ENCODE data around the gene CIROP. TPM values are rescaled to one million over a fixed set of nuclear protein-coding genes. Genes with fewer than 3 reads are reported as not detected.

CIROP gene
- total and polyA plus RNA-seq, 9 of the 15 experiments (the other 6 are each of a cell fraction or from before 2014, with no cell fraction given) = not detected

DNA sequence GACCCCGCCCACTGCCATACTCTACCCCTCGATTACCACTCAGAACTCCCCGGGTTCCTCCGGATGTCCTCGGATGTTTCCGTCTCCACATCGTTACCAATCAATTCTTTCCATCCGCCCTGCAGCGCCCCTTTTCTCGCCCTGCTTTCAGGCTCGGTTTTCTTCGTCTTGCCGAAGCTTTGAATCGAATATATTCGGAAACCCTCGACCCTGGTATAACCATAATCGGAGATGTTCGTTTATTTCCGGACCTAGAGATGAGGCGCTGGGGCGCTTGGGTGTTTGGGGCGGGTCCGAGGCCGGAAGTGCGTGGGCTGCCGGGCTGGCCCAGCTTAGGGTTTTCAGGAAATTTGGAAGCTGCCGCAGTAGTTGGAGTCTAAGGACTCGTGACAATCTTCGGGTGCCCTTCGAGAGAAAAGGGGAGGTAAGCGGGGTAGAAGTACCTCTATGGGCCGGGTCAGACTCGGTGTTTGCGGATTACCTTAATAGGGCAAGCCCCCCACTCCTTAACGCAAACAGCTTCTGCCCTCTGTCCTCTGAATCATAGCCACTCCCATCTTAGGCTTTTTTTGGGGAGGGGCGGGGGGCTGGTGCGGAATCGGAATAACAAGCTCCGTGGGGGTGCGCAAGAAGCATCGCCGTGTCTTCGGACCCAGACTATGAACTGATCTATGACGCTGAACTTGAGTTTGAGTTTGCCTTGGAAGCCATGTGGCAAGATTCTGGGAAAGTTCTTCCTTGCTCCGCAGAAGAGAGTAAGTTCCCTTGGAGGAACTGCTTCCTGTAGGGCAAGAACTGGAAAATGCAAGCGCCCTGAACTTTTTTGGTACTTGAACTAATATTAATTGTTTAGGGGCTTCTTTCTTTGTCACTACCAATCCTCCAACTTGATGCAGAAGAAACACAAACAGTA lies 9.3 kb downstream of the CIROP start, which contains the start of gene C14orf119 (continued):
- peak; percentile 86 for TF ChIP-seq POLR2B (IDR thresholded peaks at IDR 0.05; ENCODE audit: low read depth, partially characterized antibody)
- 0 out of 2 replicates have a peak, but pooled peaks have one; percentile 22 for TF ChIP-seq ZNF384 (IDR thresholded peaks at IDR 0.05; ENCODE audit: low read depth, low read length)
- TF ChIP-seq, protein P1, sequence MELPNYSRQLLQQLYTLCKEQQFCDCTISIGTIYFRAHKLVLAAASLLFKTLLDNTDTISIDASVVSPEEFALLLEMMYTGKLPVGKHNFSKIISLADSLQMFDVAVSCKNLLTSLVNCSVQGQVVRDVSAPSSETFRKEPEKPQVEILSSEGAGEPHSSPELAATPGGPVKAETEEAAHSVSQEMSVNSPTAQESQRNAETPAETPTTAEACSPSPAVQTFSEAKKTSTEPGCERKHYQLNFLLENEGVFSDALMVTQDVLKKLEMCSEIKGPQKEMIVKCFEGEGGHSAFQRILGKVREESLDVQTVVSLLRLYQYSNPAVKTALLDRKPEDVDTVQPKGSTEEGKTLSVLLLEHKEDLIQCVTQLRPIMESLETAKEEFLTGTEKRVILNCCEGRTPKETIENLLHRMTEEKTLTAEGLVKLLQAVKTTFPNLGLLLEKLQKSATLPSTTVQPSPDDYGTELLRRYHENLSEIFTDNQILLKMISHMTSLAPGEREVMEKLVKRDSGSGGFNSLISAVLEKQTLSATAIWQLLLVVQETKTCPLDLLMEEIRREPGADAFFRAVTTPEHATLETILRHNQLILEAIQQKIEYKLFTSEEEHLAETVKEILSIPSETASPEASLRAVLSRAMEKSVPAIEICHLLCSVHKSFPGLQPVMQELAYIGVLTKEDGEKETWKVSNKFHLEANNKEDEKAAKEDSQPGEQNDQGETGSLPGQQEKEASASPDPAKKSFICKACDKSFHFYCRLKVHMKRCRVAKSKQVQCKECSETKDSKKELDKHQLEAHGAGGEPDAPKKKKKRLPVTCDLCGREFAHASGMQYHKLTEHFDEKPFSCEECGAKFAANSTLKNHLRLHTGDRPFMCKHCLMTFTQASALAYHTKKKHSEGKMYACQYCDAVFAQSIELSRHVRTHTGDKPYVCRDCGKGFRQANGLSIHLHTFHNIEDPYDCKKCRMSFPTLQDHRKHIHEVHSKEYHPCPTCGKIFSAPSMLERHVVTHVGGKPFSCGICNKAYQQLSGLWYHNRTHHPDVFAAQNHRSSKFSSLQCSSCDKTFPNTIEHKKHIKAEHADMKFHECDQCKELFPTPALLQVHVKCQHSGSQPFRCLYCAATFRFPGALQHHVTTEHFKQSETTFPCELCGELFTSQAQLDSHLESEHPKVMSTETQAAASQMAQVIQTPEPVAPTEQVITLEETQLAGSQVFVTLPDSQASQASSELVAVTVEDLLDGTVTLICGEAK (IDR thresholded peaks at IDR 0.05) = peak; percentile 77
- TF ChIP-seq, protein P1 (CRISPR knock-in tag; IDR thresholded peaks at IDR 0.05) = no peak
- TF ChIP-seq, protein P2, sequence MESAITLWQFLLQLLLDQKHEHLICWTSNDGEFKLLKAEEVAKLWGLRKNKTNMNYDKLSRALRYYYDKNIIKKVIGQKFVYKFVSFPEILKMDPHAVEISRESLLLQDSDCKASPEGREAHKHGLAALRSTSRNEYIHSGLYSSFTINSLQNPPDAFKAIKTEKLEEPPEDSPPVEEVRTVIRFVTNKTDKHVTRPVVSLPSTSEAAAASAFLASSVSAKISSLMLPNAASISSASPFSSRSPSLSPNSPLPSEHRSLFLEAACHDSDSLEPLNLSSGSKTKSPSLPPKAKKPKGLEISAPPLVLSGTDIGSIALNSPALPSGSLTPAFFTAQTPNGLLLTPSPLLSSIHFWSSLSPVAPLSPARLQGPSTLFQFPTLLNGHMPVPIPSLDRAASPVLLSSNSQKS (CRISPR knock-in tag; IDR thresholded peaks at IDR 0.05) = no peak
- TF ChIP-seq FOXM1 (IDR thresholded peaks at IDR 0.05; ENCODE audit: low read depth) = no peak; the same call in none of the 2 replicates
- TF ChIP-seq FOXM1 (CRISPR knock-in tag; IDR thresholded peaks at IDR 0.05; ENCODE audit: low read depth) = no peak
- TF ChIP-seq, protein P3, sequence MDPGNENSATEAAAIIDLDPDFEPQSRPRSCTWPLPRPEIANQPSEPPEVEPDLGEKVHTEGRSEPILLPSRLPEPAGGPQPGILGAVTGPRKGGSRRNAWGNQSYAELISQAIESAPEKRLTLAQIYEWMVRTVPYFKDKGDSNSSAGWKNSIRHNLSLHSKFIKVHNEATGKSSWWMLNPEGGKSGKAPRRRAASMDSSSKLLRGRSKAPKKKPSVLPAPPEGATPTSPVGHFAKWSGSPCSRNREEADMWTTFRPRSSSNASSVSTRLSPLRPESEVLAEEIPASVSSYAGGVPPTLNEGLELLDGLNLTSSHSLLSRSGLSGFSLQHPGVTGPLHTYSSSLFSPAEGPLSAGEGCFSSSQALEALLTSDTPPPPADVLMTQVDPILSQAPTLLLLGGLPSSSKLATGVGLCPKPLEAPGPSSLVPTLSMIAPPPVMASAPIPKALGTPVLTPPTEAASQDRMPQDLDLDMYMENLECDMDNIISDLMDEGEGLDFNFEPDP (CRISPR knock-in tag; IDR thresholded peaks at IDR 0.05) = 0 out of 2 replicates have a peak, but pooled peaks have one; percentile 56
- 0 out of 2 replicates have a peak, but pooled peaks have one; percentile 59 for TF ChIP-seq CBX1 (IDR thresholded peaks at IDR 0.05; ENCODE audit: low read depth)
- TF ChIP-seq PHF20 (IDR thresholded peaks at IDR 0.05; ENCODE audit: partially characterized antibody) = peak; percentile 49
- TF ChIP-seq, protein P4, sequence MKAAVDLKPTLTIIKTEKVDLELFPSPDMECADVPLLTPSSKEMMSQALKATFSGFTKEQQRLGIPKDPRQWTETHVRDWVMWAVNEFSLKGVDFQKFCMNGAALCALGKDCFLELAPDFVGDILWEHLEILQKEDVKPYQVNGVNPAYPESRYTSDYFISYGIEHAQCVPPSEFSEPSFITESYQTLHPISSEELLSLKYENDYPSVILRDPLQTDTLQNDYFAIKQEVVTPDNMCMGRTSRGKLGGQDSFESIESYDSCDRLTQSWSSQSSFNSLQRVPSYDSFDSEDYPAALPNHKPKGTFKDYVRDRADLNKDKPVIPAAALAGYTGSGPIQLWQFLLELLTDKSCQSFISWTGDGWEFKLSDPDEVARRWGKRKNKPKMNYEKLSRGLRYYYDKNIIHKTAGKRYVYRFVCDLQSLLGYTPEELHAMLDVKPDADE (conservative IDR thresholded peaks at IDR 0.05; ENCODE audit: control insufficient read depth, low read depth, low read length) = peak; percentile 66; the same call in 1 of the 2 replicates
- TF ChIP-seq, protein P5, sequence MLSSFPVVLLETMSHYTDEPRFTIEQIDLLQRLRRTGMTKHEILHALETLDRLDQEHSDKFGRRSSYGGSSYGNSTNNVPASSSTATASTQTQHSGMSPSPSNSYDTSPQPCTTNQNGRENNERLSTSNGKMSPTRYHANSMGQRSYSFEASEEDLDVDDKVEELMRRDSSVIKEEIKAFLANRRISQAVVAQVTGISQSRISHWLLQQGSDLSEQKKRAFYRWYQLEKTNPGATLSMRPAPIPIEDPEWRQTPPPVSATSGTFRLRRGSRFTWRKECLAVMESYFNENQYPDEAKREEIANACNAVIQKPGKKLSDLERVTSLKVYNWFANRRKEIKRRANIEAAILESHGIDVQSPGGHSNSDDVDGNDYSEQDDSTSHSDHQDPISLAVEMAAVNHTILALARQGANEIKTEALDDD (IDR thresholded peaks at IDR 0.05) = peak; percentile 7; the same call in 1 of the 2 replicates

Measured in K562 (cell line).